Stimulated activated CD8-positive, alpha-beta memory T cell treated with anti-CD3 and anti-CD28 coated beads, Interleukin-15, amount 100 ng/mL, for 48 hours (primary cell): ENCODE measurements around the gene RBMS1.

ENCODE experiments used
- DNase-seq, 2 donors: peaks; one replicate each; pipeline ENCODE4 v3.0.0-alpha.2; 2020; ENCODE audit warnings: low read depth in 2 of 2

The RBMS1 gene

DNA sequence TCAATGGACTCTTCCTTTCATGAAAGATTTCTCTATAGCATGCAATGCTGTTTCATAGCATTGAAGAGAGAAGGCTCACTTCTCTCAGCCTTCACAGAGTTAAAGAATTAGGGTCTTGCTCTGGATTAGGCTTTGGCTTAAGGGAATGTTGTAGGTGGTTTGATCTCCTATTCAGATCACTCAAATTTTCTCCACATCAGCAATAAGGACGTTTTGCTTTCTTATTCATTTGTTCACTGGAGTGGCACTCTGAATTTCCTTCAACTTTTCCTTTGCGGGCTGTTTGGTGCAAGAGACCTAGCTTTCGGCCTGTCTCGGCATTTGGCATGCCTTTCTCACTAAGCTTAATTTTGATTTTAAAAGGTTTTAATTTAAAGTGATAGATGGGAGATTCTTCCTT lies 131.6 kb downstream of the RBMS1 start:
- no peak for DNase-seq

DNA sequence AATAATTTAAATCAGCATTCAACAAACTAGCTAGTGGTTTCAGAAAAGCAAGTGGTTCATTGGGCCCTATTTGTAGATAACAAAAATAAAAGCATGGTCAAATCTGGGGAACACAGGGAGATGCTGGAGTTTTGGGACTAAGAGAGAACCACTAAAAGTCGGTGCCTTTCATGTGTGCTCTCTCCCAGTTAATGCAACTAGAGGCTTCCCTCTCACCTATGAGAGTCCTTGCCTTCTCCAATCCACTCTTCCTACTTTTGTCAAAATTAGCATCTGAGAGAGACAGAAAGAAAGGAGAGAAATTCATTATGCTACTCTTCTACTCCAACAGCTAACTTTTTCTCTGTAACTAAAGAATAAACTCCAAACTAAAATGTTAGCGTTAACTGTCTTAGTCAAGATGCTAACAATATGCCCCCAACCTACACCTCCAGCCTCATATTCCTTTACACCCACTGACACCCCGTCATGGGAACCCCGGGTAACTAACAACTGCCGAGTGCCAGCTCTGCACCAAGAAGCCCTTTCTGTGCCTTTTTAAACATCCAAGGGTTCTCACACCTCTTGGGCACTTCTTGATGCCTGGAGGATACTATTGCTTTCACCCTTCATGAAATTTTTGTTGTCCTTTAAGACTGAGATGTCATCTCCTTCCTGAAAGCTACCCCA lies 133.4 kb downstream of the RBMS1 start:
- no peak for DNase-seq

DNA sequence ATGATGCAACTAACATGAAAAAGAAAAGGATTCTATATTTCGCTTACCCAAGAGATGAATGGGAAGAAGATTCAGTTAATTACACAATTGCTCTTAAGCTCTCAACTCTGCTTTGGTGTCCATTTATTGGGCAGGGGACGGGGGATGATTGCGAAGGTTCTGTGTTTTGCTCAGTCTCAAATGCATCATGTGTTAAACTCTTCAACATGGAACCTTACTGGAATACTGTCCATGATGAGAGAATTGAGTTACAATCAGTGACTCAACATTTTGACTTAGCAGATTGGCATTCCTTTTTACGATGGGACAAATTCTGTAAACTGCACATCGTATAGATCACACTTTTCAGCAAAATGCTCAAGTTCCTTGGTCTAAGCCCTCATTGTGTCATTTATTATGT lies 135.6 kb downstream of the RBMS1 start:
- no peak for DNase-seq

DNA sequence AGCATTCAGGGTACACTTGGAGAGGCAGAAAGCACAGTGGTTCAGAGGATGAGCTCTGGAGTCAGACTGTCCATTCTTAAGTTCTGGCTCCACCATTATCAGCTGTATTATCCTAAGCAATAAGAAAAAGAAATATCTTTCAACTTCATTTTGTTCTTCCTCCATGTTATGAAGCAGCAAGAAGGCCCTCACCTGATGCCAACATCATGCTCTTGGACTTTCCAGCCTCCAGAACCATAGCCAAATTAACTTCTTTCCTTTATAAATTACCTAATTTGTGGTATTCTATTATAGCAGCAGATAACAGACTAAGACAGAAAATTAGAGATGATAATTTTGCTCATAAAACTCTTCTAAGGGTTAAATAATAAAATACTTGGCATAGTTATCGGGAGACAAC lies 137.1 kb downstream of the RBMS1 start:
- DNase-seq, result no peak

DNA sequence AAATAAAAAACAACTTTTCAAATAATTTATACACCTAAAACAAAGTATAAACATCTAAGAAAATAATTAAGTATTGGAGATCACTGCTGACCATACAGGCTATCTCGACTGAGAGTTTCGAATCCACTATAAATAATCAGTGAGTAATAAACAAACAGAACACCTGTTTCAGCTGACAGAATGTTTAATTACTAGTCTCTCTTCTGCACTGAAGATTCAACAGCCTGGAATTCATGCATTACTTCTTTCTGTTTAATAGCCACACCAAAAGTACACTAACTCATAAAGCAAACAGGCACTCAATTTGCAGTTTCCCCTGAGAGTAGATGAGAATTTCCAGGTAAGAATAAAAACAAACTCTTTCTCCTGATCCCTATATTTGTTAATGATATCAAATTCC lies 138.5 kb downstream of the RBMS1 start:
- no peak for DNase-seq

DNA sequence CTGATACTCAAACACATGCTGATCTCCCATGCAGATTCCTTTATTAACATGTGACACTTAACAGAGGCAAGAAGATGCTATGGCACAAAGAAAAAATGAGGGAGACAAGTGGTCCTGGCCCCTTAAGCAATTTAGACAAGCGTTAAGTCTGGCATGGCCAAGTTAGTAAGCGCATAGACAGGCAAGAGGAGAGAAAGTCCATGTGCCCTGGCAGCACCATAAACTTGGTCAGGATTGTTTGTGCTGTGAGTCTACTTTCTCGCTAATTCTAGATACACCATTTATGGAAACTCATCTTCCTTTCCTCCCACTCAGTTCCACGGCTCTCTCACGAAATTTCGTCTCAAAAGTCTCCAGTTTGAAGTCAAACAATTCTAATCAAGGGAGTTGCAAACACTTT lies 138.9 kb downstream of the RBMS1 start:
- DNase-seq, result no peak

DNA sequence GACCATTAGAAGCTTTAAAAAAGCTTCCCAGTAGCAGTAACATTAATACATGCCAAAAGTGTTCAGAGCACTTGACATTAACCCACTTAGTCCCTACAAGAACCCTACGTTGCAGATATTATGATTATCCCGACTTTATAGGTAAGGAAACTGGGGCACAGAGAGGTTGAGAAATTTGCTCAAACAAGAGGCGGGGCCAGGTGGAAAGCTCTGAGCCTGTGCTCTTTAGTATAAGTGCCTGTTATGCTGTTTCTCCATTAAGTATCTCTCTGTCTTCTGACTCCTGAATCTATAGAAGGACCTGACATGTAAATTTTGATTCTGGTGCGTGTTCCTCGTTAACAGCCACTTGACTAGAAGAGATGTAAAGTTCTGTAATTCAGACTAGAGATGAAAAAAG lies 139.8 kb downstream of the RBMS1 start:
- no peak for DNase-seq

DNA sequence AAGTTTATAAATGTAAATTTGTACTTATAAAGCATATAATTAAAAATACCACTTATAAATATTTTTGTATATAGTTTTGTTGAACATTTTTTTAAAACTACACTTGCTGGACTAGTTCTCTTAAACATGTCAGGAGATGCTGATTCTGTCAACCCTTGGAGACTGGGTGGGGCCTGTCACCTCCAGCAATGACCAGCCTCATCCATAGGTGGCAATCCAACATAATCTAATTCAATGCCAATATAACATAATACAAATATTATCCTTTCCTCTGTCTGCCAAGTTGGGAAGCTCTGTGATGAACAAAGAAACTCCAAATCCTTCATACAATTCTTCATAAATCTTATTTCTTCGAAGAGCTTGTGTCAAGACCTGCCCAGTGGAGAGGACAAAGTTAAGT lies 140.4 kb downstream of the RBMS1 start:
- DNase-seq, result no peak

DNA sequence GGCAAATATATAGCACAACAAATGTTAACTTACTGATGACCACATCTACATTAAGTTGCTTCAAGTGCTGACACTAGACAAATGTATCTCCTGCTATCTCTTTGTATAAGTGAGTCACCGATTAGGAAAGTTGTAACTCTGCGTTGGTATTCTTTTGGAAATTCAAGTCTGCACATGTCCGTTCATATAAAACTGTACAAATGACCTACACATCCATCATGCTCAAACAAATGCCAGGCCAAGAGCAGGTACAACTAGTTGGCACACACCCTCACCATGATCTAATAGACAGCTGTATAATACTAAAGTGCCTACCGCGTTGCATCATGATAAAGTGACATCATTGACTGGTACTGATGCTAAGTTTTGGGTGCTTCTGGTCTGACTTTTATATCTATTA lies 141.1 kb downstream of the RBMS1 start:
- no peak for DNase-seq

DNA sequence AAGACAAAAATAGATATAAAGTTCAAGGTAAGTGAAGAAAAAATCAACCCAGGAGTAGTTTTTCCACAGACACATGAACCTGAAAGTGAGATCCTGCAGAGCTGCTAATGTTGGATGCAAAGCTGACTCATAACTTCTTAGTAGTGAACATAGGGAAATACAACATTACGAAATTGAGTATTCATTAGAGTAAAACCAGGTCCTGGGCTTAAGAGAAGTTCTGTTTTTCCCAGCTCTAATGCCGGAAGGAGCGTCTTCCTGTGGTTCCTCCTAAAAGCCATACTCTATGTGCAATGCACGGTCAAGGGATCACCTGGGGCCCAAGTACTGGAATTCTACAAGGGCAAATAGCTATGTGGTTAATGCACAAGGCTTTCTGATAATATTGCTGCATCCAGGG lies 141.7 kb downstream of the RBMS1 start:
- DNase-seq, result no peak

DNA sequence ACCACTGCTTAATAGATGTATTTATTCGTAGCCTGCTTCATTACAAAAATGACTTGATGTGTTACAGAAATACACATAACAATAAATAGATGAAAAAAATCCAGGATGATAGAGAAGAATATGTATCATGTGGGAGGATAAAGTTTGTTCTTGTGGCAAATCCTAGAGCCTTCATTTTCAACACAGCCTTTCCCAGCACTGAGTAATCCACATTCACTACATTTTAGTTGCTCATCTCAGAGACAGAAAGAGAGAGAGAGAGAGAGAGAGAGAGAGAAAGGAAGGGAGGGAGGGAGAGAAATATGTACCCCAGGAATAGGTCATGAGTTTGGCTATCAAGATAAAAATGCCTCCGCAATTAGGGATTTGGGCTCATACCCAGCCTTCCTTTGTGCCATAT lies 144.3 kb downstream of the RBMS1 start:
- no peak for DNase-seq

DNA sequence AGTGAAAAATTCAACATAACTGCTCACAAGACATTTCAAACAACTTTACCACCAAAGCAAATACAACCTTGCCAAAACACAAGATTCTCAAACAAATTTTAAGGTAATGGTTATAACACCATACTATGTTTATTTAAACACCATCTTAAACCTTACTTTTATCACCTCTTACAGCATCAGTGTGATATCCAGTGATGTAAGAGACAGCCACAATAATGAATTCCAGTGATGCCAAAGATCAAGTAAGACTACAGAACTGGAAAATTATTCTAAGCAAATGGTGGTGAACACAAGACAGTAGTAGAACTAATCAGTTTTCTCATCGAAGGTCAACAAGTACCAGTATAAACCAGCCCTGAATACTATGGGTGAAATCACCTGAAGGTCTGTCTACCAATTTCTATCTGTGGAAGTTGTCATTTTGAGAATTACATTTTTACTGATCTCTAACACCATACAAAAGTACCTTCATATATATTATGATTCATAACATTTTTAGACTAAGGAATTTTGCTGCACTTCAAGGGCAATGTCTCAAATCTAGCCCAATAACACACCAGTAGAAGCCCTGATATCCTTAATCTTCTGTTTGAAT lies 146.2 kb downstream of the RBMS1 start:
- no peak for DNase-seq

DNA sequence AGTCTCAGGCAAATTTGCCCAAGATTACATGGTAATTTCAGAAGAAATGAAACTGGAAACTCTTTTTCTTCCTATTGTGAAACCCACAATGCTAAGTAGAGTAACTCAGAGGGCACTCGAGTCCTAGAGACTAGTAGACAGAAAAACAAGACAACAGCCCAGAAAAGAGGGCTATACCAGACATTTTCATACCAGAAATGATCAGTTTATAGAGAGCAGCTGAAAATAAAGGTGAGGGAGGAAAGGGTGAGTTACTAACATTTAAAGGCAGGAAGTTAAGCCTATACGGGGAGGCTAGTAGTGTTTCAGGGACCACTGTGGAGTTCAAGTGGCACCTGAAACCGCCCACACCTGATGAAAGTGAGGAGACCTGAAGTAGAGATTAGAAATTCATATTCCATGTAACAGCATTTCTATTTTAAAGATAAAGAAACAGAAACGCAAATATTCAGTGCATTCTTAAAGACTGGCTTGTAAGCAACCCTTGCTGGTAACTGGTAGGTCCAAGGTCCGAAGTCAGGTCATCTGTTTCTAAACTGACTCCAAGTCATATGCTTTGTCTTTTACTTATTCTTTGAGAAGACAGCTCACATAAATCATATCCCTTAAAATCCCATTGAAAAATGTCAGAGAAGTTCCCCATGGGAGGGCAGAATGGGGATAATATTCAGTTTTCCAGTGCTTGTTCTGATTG lies 148.4 kb downstream of the RBMS1 start:
- no peak for DNase-seq

DNA sequence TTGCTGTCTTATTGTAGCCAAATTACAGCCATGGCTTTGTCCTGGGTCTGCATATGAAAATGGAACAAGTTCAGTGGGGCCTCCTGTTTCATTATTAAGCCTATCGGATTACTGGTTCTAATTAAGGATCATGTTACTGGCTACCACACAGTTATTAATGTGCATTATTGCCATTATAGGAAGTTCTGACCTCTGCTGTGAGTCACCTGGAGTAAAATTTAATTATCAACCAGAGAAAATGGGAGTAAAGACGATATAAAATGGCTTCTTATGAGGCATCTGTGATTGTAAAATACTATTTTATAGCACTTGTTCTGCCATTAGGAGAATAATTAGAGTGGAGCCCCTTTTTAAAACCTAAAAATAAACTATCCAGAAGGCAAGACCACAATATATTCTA lies 150.2 kb downstream of the RBMS1 start:
- DNase-seq, result no peak

DNA sequence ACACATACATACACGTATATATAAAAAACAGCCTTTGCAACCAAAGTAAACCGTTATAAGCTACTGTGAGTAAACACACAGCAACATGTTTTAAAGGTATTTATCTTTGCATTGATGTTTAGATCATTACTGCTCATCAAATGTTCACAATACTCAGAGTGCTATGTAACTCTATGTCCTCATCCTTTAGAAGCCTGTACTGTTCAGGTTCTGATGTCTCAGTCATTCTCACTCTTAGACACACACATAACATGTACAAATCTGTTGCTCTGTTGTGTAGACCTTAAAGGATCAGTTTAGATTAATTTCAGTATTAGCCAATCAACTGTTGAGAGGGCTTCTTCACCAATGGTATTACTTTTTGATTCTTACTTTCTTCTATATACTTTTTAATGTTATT lies 153.9 kb downstream of the RBMS1 start:
- DNase-seq, result no peak

DNA sequence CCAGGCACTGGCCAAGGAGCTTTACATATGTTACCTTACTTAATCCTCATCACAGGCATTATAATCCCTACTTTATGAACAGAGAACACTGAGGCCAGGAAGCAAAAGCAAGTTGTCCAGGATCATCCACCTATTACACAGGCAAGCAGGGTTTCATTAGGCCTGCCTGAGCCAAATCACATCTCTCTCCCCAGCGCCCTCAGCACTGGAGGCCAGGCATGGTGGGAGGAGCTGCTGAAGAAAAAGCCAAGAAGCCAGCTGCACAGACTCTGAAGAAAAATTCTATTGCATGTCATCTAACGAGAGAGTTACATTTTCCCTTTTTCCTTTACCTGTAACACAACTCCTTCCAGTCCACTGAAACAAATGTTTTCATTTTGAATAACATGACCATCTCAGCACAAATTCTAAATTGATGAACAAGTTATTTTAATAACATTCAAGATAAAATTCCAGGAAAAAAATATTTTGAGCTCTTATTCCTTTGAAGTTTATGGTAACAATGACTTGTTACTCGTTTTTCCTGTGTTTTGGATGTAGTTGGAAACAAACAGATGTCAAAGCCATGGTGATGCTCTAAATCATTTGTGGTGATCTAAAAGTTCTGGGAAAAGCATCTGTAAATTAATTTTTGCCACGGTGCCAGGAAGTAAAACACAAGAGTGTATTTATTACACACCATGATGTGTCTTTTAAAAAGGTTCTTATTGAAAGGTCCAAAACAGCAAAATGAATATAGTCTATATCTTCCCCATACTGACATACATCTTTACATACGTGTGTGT lies 154.5 kb downstream of the RBMS1 start:
- no peak for DNase-seq

DNA sequence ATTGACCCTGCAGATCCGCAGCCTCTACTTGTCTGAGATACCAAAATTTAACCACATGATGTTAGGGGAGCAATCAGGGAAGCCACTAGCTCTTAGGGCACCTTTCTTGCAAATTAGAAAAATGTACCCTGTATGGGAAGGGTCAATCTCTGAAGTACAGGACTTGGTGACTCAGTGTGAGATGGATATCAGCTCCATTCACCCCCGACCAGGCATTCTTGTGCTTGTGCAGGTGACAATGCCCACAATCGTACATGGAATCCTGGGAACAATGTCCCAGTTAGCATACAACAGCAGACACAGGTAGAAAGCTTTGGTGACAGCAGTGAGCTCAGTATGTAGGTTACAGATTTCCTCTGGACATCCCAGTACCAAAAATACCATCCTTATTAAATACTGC lies 155.9 kb downstream of the RBMS1 start:
- no peak for DNase-seq

DNA sequence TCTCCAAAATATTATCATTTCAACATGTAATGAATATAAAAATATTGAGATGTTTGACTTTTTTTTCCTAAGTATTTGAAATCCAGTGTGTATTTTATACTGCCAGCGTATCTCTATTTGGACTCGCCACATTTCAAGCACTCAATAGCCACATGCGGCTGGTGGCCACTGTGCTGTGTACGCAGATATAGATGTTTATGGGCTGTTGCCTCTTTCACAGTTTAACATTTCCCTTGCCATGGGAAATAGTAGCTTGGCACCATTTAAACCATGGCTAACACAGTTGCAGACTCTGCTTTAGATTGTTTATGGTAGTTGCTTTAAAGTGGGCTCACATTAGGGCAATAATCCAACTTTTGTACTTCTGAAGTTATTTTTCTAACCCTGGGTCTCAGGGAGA lies 157.0 kb downstream of the RBMS1 start:
- no peak for DNase-seq

DNA sequence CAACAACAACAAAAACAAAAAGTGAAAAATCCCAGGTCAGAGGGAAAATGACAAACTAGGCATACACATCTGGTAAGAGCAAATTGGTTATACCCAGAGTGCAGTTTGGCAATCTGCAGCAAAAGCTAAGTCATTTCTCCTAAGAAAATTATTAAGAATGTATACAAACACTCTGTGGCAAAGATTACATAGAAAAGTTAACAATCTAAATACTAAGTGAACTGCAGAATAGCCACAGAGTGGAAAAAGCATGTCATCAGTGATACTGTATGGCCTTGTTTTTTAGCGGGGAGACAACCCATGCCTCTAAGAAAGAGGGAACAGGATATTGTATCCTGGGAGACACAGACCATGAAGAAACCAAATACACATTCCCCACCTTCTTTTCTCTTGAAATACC lies 157.5 kb downstream of the RBMS1 start:
- no peak for DNase-seq

DNA sequence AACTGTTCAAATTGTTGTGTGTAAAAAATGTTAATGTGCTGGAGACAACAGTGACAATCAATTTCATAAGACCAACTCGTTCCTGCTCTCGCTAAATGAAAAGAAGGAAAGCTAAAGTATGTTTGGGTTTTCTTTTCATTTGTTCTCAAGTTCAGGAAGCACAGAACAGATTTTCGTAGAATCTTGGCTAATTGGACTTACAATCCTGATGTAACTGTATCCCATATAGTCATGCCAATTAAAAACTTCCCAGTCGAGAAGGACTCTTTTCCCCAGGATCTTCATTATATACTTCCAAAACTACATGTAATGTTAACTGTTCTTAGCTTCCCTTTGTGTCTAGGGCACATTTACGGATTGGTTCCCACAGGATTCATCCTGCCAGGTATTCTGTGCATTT lies 158.2 kb downstream of the RBMS1 start:
- DNase-seq, result no peak

DNA sequence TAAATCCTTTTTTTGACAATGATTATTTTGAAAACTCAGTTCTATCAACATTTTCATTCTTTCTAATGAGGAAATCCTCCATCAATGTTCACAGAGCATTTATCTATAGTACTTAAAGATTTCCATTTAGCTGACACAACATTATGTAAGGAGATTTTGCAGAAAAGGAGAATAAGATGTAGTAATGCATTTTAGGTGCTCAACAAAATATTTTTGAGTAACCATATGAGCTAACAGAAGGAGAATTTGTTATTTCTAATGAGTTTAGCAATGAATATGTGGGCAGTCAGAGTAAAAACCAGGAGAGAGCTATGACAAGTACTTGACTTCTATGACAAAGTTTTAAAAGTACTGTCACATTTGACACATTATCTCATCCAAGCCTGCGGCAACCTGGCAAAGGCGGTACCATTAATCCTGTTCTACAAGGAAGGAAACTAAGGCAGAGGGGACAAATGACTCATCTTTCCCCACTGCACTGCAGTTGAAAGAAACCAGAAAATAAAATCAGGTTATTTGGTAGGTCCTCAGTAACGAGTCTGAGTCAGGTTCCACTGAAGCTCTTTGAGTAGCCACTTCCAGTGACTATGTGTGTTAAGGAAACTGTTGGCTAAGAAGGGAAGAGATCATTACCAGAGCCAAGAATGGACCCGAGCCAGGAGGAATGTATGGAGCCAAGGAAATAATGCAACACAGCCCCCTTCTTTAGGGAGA lies 159.4 kb downstream of the RBMS1 start:
- DNase-seq, result no peak
